Right renal pelvis (tissue), 4 donors: Measurements from ENCODE around the gene HEPACAM2. TPM values are rescaled to one million over a fixed set of nuclear protein-coding genes. Genes with fewer than 3 reads are reported as not detected.

Experiments used
- DNase-seq, 4 donors: peaks; one replicate each; pipeline ENCODE4 v3.0.0-alpha.2; 2013; ENCODE audit warnings: low read depth in 4 of 4, low spot score in 3 of 4, missing footprints in 1 of 4
- polyA plus RNA-seq, 4 donors: library from polyadenylated mRNA; unstranded; fragments of 120-200 nt; gene quantifications; one replicate each; pipeline ENCODE4 v1.2.1, GENCODE V29; 2013; ENCODE audit not compliant: insufficient read length in 4 of 4

Gene HEPACAM2
- 1 to 10 TPM; 5.1 to 6.8 (median 6.2) TPM for polyA plus RNA-seq

- DNase-seq: no peak
These were observed at the start of gene HEPACAM2 for GRCh38 chr7:93226310-93226709. TSS of gene HEPACAM2 (minus strand) at chr7:93226469.

DNA sequence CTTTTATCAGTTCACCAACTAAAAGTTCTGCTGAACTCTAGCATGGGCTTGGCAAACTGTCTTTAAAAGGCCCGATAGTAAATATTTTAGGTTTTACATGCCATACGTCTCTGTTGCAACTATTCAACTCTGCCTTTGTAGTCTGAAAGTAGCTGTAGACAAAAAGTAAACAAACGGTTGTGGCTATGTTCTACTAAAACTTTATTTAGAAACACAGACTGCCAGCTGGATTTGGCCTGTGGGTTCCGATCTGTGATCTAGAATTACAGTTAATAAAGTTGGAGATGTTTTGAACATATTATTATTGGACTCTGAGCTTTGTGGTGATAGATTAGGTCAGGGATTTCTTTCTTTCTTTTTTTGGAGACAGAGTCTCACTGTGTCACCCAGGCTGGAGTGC is 39.0 kb upstream of the HEPACAM2 start:
- no peak for DNase-seq

DNA sequence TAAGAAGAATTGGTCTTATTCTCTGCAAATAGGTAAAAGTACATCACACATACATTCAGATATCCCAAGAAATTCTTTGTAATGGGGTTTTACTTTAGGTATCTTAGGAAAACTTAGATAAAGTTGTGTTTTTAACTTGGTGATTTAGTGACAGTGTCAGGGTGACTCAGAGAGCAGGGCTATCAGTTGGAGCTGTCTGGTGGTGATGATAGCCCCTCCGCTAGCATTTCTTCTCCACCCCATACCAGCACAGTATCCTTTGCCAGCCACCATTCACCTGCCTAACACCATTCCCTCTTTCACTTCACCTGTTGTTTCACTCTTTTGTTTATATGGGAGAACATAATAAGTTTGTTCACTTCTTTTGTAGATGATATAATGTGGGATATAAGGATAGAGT is 36.3 kb upstream of the HEPACAM2 start:
- DNase-seq: no peak

DNA sequence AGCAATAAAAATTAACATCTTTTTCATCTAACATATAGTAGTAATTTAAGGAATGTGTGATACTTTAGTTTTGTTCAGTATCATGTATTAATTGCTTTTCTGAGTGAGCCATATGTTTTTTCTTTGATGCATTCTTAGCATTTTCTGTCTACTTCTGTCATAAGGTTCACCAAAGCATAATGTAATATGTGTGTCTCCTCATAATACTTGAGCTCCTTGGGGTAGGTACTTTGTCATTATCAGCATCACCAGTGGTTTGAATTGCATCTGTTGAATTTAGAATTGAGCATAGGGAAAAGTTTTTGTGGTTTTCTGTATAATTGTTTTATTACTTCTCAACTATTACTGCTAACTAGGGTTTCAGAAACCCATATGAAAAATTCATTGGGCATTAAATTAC is 32.4 kb upstream of the HEPACAM2 start:
- no peak for DNase-seq

DNA sequence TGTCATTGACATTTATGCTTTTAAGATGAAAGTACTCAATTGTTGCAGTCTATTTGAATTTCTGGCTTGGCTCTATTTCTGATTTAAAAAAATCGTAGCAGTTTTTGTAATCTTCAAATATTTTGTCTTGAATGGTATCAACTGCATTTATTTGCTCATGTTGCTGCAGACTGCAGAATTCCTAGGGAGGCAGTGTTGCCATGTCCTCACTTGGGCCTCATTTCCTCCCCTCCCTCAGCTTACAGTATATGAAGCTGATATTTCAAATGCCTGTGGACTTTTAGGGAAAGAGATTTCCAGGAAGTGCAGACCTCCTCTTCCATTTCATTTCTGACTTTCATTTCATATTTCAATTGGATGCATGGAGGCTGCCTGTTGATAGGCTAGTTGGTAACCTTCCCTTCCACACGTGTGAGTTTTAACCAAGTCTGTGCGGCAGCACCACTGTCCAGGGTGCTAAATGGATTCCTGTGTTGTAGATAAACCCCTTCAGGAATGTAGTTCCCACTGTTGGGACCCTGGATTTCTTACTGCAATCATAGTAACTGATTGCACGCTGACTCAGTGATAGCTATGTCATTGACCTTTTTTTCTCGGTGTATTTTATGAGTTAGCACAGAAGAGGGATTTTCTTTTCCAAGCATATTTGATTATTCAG is 23.4 kb upstream of the HEPACAM2 start:
- DNase-seq: no peak

- DNase-seq: no peak
These were observed 19.5 kb upstream of the HEPACAM2 start for GRCh38 chr7:93245525-93246432.

DNA sequence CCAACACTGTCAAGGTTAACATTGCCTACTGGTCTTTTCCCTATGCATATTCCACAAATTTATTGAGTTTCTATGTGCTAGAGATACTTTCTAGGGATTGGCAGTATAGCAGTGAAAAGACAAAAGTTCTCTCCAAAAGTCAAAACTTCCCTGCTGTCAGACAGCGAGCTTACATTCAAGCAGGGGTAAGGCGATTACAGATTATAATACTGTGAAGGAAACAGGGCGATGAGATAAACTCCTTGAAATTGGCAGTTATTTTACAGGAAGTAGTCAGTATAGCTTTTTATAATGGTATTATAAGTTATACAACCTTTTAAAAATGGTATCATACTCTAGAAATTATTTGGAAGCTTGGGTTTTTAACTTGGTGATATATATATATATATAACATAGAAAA is 15.8 kb upstream of the HEPACAM2 start:
- no peak for DNase-seq

GRCh38 chr7:93239824-93240223 is 13.6 kb upstream of the HEPACAM2 start:
- DNase-seq: no peak

- DNase-seq: no peak
These were observed 12.5 kb upstream of the HEPACAM2 start for GRCh38 chr7:93238748-93239147.

DNA sequence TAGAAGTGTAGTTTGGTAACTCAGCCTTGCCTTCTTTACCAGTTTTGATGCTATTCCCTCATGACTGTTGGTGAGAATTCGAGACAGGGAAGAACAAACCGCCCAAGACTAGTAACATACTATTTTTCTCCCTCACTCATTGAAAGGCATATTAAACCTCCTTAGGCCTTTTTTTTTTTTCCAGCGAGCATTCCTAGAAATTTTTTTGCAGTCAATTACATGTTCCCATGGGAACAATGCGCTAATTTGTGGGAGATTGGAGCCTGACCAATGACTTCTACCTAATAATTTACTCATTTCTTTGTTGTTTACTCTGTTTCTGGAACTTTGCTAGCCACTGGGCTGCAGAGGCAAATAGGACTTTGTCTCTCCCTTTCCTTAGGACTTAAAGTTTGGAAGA is 11.9 kb upstream of the HEPACAM2 start:
- no peak for DNase-seq

GRCh38 chr7:93235541-93235940 is 9.3 kb upstream of the HEPACAM2 start:
- DNase-seq: no peak

DNA sequence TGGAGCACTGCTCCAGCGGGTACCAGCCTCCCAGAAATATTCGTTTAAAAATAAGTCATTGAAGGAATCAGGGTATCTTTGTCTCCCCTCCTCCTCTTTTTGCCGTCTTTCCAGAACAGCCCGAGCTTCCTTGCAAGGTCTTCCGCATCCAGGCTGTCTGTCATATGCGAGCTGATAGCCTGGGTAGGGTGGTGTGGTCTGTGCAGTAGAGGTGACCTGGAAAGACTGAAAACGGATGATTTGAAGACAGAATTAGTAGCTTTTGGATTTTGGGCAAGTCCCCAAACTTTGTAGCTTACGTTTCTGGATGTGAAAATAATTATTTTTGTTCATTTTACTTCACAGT is 6.4 kb upstream of the HEPACAM2 start:
- DNase-seq: no peak

DNA sequence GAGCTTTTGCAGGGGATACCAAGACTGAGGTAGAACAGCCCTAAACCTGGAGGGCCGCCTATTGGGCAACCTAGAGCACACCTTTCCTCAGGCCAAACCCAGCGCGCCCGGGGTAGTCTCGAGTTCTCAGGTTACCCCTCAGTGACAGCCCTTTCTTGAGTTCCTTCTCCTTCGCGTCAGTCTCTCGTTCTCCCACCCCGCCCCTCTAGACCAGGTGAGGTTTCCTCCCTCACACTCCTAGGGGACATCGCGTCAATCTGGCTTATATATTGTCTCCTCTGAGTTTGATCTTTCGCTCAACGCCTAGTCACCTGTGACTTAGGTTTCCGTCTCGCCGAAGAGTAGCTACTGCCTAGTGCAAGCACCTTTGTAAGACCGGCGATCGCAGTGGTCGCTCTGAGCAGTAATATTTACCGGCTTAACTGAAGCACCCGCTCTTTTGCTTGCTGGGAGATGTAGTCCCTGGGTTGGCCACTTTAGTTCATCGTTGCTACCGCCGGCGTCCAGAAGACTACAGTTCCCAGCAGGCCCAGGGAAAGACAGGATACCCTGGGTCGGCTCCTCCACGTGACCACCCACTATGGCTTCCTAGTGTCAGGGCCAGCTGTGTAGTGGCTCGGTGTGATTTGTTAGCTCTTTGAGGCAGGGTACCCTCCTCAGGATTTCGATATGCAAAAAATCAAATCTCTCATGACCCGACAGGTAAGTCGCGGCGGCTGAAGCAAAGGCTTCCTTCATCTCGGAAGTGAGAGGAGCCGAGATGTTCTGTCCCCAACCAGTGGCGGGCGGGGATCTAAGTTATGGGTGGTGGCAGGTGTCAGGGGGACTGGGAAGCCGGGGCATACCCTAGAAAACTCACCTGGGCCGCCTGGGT is 5.8 kb upstream of the HEPACAM2 start, which contains the start of gene VPS50:
TSS of gene VPS50 (plus strand) at position 568 of the 874 bp plus-strand sequence. CDS start at position 670, 102 bp downstream.
- peak; percentile 84 to 97 (median 93) for DNase-seq

GRCh38 chr7:93231259-93231658 is 5.0 kb upstream of the HEPACAM2 start:
- DNase-seq: no peak

GRCh38 chr7:93228302-93228701 is 2.0 kb upstream of the HEPACAM2 start:
- DNase-seq: peak in 3 of 4 donors; percentile 26 to 38 (median 37)

DNA sequence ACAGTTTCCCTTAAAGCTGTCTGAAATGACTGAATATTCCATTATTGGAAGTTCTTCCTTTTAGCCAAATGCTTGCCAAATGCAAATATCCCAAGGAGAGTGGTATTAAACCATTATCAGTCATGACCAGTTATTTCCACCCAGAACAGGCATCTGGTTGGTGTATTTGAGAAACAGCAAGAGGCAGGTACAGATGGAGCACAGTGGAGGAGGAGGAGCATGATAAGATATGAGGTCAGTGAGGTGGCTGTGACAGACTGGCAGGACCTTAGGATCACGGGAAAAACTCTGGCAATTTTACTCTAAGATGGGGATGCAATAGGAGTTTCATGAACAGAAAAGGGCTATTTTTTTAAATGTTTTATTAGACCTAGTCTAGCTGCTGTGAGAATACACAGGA is 6.4 kb downstream of the HEPACAM2 start:
- DNase-seq: no peak

DNA sequence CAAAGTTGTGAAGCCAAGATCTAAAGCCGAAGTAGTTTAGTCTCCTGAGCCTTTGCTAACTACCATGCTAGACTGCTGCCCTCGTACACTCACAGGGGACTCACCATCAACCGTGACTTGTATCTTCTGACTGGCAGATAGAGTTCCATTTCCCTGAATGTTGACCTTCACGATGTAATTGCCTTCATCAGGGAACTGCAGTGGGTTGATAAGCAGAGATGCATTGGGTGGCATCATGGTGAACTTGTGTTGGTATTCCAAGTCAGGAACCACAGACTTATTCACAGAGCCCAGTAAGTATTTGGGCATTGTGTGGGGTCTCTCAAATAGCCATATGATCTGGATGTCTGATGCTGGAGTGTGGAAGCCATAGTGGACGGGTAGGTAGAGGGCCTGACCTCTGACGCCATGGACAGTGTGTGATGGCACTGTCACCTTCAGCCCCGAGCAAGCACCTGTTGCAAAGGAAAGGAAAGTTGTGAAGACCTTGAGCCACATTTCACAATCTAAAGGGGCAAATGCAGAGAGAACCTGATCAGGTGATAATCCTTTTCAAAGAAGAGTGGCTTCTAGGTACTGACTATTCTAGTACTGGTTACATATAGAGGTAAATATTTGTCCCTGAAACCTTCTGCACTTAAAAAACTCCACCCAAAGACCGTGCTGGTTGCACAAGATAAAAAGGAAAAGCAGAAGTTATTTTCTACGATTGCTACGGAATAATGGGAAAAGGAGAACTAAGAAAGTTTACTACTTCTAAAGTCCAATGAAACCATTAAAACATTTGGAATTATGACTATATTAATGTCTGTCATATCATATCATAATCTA is 7.1 kb downstream of the HEPACAM2 start:
- no peak for DNase-seq

- no peak for DNase-seq
These were observed 13.4 kb downstream of the HEPACAM2 start for GRCh38 chr7:93212881-93213280.

GRCh38 chr7:93211228-93211818 is 14.9 kb downstream of the HEPACAM2 start:
- no peak for DNase-seq

DNA sequence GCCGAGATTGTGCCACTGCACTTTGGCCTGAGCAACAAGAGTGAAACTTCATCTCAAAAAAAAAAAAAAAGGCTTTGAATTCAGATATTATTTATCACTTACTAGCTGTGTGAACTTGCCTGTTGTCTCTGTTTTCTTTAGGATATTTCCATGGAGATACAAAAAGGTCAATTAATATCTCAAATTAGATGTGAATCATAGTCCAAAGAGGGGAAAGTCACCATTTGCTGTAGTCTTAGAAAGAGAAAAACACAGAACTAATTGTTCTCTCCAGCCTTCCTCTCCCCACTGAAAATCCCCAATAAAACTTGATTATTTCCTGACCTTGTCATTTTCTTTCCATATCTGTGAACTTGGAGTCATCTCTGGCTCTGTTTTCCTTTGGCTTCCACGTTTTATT is 21.2 kb downstream of the HEPACAM2 start:
- DNase-seq: no peak
